ENCODE results near the gene ATR. TPM values are rescaled to one million over a fixed set of nuclear protein-coding genes. Genes with fewer than 3 reads are reported as not detected.
A peak's percentile ranks its signal among the peaks of the same experiment; 100 is the strongest.
"Not testable (repeated sequence)": the region's sequence is repeated elsewhere in the genome, so short reads cannot be mapped to it uniquely, and the experiment has no call there.

The ATR gene
- total RNA-seq, 1 donor from 2014 or later = 26.9 TPM

GRCh38 chr3:142586803-142587406 is 8.4 kb upstream of the ATR start:
- FAIRE-seq = peak; percentile 96
- Histone ChIP-seq H3K27ac (ENCODE audit: low read depth, low read length) (no peak overlapping the region), H3K36me3 (ENCODE audit: insufficient read depth, low read length) (no peaks in the 10 kb centered on the region), H3K4me1 (ENCODE audit: insufficient read depth, low read length) (peaks cover 3% of the 10 kb centered on the region), H3K79me2 (ENCODE audit: insufficient read depth, low read length) (no peaks in the 10 kb centered on the region), H3K4me2 (ENCODE audit: low read length) (peak overlapping the region; percentile 24), H3K27me3 (ENCODE audit: insufficient read depth, low read length) (no peaks in the 10 kb centered on the region), H3K9me3 (ENCODE audit: insufficient read depth, low read depth, low read length) (no peaks in the 10 kb centered on the region), H2AFZ (ENCODE audit: low read depth, low read length) (no peak overlapping the region), H3K4me3 (ENCODE audit: insufficient read depth, low read depth, low read length) (no peak overlapping the region), H4K20me1 (ENCODE audit: insufficient read depth, low read length) (no peaks in the 10 kb centered on the region), H3K9ac (ENCODE audit: low read length) (no peak overlapping the region)
- Mint-ChIP-seq H3K4me3 (ENCODE audit: unreplicated experiment) (no peak overlapping the region), H3K9me3 (ENCODE audit: unreplicated experiment) (no peaks in the 10 kb centered on the region), H3K27ac (ENCODE audit: unreplicated experiment) (no peak overlapping the region), H3K4me1 (ENCODE audit: low read depth, unreplicated experiment) (peaks cover 3% of the 10 kb centered on the region), H3K27me3 (ENCODE audit: low read depth, unreplicated experiment) (no peaks in the 10 kb centered on the region), H3K36me3 (ENCODE audit: low read depth, unreplicated experiment) (no peaks in the 10 kb centered on the region)
- TF ChIP-seq EZH2 (IDR thresholded peaks at IDR 0.05; ENCODE audit: insufficient read depth, low read length) = no peak
- TF ChIP-seq CTCF (IDR thresholded peaks at IDR 0.05; ENCODE audit: insufficient read depth, low read depth, low read length) = peak; percentile 66
- DNase-seq (ENCODE audit: low read depth) = peak; percentile 64

DNA sequence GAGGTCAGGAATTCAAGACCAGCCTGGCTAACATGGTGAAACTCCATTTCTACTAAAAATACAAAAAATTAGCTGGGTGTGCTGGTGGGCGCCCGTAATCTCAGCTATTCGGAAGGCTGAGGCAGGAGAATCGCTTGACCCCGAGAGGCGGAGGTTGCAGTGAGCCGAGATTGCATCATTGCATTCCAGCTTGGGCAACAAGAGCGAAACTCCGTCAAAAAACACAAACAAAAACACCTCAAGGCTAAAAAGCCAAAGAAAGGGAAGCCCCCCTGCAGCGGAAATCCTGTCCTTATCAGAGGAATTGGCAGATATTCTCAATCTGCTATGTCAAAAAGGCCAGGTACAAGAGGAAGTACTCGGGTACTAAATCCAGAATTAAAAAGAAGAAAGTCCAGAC is 2.5 kb upstream of the ATR start:
- H3K27me3 Mint-ChIP-seq (ENCODE audit: low read depth, unreplicated experiment); H2AFZ ChIP-seq (ENCODE audit: low read depth, low read length); H3K4me3 ChIP-seq (ENCODE audit: insufficient read depth, low read depth, low read length); H3K9me3 Mint-ChIP-seq (ENCODE audit: unreplicated experiment); H3K27me3 ChIP-seq (ENCODE audit: insufficient read depth, low read length); H3K36me3 Mint-ChIP-seq (ENCODE audit: low read depth, unreplicated experiment); H3K9me3 ChIP-seq (ENCODE audit: insufficient read depth, low read depth, low read length); H3K27ac Mint-ChIP-seq (ENCODE audit: unreplicated experiment); H3K4me2 ChIP-seq (ENCODE audit: low read length); H3K36me3 ChIP-seq (ENCODE audit: insufficient read depth, low read length); H3K4me3 Mint-ChIP-seq (ENCODE audit: unreplicated experiment); H4K20me1 ChIP-seq (ENCODE audit: insufficient read depth, low read length); H3K9ac ChIP-seq (ENCODE audit: low read length); H3K4me1 ChIP-seq (ENCODE audit: insufficient read depth, low read length); H3K27ac ChIP-seq (ENCODE audit: low read depth, low read length); FAIRE-seq; DNase-seq (ENCODE audit: low read depth): not testable (repeated sequence)
- peaks cover 10% of the 10 kb centered on the region for H3K4me1 Mint-ChIP-seq (ENCODE audit: low read depth, unreplicated experiment)
- H3K79me2 ChIP-seq (ENCODE audit: insufficient read depth, low read length) = peaks cover 25% of the 10 kb centered on the region

- Histone ChIP-seq H3K4me2 (ENCODE audit: low read length) (no peak overlapping the region), H3K27ac (ENCODE audit: low read depth, low read length) (no peak overlapping the region), H3K27me3 (ENCODE audit: insufficient read depth, low read length) (peaks cover 5% of the 10 kb centered on the region), H3K79me2 (ENCODE audit: insufficient read depth, low read length) (peaks cover 36% of the 10 kb centered on the region), H2AFZ (ENCODE audit: low read depth, low read length) (no peak overlapping the region), H3K36me3 (ENCODE audit: insufficient read depth, low read length) (no peaks in the 10 kb centered on the region), H3K4me3 (ENCODE audit: insufficient read depth, low read depth, low read length) (no peak overlapping the region), H3K9ac (ENCODE audit: low read length) (no peak overlapping the region), H3K9me3 (ENCODE audit: insufficient read depth, low read depth, low read length) (no peaks in the 10 kb centered on the region), H4K20me1 (ENCODE audit: insufficient read depth, low read length) (peaks cover 7% of the 10 kb centered on the region), H3K4me1 (ENCODE audit: insufficient read depth, low read length) (peaks cover 11% of the 10 kb centered on the region)
- peak overlapping the region; percentile 100 for H3K4me3 Mint-ChIP-seq (ENCODE audit: unreplicated experiment)
- FAIRE-seq (no peak), DNase-seq (ENCODE audit: low read depth) (no peak)
- no peaks in the 10 kb centered on the region for H3K36me3 Mint-ChIP-seq (ENCODE audit: low read depth, unreplicated experiment)
- TF ChIP-seq EZH2 (IDR thresholded peaks at IDR 0.05; ENCODE audit: insufficient read depth, low read length) = no peak
- TF ChIP-seq CTCF (IDR thresholded peaks at IDR 0.05; ENCODE audit: insufficient read depth, low read depth, low read length) = no peak
- H3K27me3 Mint-ChIP-seq (ENCODE audit: low read depth, unreplicated experiment) = no peaks in the 10 kb centered on the region
- no peaks in the 10 kb centered on the region for H3K9me3 Mint-ChIP-seq (ENCODE audit: unreplicated experiment)
- H3K4me1 Mint-ChIP-seq (ENCODE audit: low read depth, unreplicated experiment) = peaks cover 16% of the 10 kb centered on the region
- H3K27ac Mint-ChIP-seq (ENCODE audit: unreplicated experiment) = no peak overlapping the region
These were observed 1.5 kb upstream of the ATR start for GRCh38 chr3:142580061-142580423.

Data from astrocyte (in vitro differentiated cells and primary cell).